ENCODE data around the gene SLIT3.

The SLIT3 gene

DNA sequence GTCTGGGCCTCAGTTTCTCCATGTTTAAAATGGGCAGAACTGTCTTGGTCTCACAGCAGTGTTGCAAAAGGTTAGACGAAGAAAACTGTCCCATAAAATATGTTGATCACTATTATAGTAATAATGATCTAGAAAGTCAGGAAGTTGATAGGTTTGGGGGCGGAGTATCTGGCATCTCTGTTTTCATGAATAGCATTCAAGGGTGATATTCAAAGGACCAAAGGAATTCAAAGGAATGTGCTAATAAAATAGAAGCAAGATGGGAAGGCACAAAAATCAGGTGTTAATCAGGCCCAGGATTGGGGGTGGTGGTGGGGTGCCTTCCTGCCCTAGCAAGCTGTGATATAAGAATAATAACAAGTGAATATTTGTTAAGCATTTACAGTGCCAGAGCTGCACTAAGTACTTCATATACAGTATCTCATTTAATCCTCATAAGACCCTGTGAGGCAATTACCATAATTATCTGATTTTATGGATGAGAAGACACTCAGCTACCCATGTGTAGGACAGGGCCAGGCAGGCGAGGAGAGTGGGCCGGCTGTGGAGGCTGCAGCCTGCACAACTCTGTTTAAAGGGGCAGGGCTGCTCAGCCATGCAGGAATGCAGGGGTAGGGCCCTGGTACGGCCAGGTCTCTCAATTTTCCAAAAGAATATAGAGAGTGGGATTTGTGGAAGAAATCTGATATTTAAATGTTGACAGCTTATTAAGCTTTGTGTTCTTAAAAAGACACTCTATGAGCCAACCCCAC lies 579.8 kb downstream of the SLIT3 start:
- H3K4me3 ChIP-seq (ENCODE audit: low read depth, low read length): no peak overlapping the region
- TF ChIP-seq, protein P1, sequence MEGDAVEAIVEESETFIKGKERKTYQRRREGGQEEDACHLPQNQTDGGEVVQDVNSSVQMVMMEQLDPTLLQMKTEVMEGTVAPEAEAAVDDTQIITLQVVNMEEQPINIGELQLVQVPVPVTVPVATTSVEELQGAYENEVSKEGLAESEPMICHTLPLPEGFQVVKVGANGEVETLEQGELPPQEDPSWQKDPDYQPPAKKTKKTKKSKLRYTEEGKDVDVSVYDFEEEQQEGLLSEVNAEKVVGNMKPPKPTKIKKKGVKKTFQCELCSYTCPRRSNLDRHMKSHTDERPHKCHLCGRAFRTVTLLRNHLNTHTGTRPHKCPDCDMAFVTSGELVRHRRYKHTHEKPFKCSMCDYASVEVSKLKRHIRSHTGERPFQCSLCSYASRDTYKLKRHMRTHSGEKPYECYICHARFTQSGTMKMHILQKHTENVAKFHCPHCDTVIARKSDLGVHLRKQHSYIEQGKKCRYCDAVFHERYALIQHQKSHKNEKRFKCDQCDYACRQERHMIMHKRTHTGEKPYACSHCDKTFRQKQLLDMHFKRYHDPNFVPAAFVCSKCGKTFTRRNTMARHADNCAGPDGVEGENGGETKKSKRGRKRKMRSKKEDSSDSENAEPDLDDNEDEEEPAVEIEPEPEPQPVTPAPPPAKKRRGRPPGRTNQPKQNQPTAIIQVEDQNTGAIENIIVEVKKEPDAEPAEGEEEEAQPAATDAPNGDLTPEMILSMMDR (conservative IDR thresholded peaks at IDR 0.05; ENCODE audit: low read depth, low read length): no peak
- DNase-seq (ENCODE audit: low read depth): no peak

DNA sequence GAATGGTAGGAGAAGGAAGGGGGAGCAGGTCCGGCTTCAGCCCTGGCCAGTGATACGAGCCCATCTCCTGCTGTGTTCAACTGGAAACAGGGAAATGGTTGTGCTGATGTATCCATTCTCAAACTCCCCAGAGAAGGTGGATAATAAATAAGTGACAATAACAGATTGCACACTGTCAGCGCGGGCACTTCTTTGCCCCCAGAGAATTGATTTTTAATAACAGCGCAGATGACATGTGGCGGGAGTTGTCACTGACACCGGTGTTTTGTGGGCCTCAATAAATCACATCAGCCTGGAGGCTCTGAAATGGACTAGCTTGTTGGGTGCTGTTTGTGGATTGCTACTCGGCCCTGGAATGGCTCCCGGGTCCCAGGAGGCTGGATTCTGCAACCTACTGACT lies 580.4 kb downstream of the SLIT3 start:
- TF ChIP-seq, protein P1 (conservative IDR thresholded peaks at IDR 0.05; ENCODE audit: low read depth, low read length): no peak
- DNase-seq (ENCODE audit: low read depth): no peak
- no peak overlapping the region for H3K4me3 ChIP-seq (ENCODE audit: low read depth, low read length)

DNA sequence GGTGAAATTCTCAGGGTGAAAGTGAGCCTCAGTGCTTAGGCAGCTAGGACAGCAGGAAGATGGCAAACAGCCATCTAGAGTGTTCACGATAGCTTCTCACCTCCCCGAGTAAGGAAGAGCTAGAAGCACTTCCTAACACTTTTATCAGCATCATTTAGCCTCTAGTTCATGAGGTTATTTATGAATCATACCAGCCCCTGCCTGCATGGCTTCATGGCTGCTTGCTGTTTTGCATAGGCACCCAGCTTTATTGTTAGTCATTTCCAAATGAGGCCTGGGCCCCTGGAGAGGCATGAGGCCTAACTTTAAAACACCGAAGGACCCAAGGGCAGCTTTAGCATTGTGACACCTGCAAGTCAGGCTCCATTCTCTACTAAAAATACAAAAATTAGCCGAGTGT lies 586.9 kb downstream of the SLIT3 start:
- no peak overlapping the region for H3K4me3 ChIP-seq (ENCODE audit: low read depth, low read length)
- TF ChIP-seq, protein P1 (conservative IDR thresholded peaks at IDR 0.05; ENCODE audit: low read depth, low read length): no peak
- peak; percentile 44 for DNase-seq (ENCODE audit: low read depth)

DNA sequence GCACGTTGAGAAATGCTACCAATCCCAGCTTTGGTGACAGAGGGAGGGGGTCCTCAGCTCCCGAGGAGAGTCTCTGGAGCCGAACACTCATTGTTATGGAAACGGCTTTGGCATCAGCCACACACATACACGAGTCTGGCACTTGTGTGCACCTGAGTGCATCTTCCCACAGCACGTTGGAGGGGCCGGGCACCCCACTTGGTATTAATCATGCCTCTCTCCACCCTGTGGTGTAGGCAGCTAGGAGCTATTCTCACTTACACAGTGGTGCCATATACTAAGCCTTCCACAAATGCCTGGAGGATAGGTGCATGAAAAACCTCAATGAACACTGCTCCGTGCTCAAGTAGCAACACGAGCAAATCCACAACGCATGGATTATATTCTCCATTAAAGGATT lies 587.9 kb downstream of the SLIT3 start:
- H3K4me3 ChIP-seq (ENCODE audit: low read depth, low read length): no peak overlapping the region
- DNase-seq (ENCODE audit: low read depth): no peak
- TF ChIP-seq, protein P1 (conservative IDR thresholded peaks at IDR 0.05; ENCODE audit: low read depth, low read length): no peak

DNA sequence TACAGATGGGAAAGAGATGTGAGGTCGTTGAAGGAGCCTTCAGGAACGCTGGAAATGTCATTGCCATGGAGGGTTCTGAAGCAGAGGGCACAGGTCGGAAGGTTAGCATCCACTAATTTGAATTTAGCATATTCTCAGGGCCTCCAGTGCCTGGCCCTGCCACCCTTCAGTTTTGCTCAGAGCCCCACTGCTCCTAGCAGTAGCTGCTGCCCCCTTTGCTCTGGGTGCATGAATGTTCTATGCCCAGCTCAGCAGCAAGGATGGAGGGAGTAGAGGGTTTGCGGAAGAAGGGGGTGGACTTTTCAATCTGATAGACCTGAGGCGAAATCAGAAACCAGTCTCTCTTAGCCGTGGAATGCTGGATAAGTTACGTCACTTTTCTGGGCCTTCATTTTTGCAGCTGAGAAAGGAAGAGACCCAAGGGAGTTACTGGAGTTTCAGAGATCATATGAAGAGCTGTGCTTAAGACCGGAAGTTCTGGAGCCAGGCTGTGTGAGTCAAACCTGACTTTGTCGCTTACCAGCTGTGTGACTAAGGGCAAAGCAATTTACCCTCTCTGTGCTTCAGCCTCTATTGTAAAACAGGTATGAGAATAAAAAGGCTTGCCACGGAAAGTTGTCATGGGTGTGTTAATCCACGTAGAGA lies 588.5 kb downstream of the SLIT3 start:
- no peak overlapping the region for H3K4me3 ChIP-seq (ENCODE audit: low read depth, low read length)
- DNase-seq (ENCODE audit: low read depth): peak; percentile 97

DNA sequence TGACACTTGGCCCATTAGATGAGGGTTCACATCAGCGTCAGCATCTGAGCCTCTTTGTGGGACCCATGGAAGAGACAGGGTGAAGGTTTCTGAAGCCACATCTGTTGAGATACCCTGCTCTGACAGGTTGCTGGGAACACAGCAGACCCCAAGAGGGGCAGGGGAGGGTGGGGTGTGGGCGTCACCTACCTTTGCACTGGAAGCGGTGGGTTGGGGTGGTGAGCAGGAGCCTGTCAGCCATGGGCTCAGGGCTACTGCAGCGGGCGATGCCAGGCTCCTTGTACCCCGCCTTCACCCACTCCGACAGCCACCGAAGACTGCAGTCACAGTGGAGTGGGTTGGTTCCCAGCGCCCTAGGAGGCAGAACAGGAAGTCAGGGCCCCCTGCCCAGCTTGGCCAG lies 590.2 kb downstream of the SLIT3 start:
- TF ChIP-seq, protein P1 (conservative IDR thresholded peaks at IDR 0.05; ENCODE audit: low read depth, low read length): no peak
- no peak overlapping the region for H3K4me3 ChIP-seq (ENCODE audit: low read depth, low read length)
- no peak for DNase-seq (ENCODE audit: low read depth)

More for the DNA sequence above, 588.5 kb downstream of the SLIT3 start:
- TF ChIP-seq, protein P1 (conservative IDR thresholded peaks at IDR 0.05; ENCODE audit: low read depth, low read length): no peak
